GM18951 (cell line): Measurements from ENCODE around the gene GNAS-AS1.
"Not testable (repeated sequence)": the region's sequence is repeated elsewhere in the genome, so short reads cannot be mapped to it uniquely, and the experiment has no call there.

Source experiments
- POLR2A ChIP-seq: IDR thresholded peaks from 4 replicates; pipeline ENCODE4 v1.6.1; 2011; ENCODE audit warnings: mild to moderate bottlenecking; ENCODE audit not compliant: insufficient read length, insufficient read depth; ENCODE audit errors: extremely low read depth
- in situ Hi-C: fragments of 300-500 bp; cut with MboI; formaldehyde crosslinking; loops from one replicate; pipeline ENCODE4 v1.12.0; 2022; ENCODE audit warnings: low sequenced_read_pairs, mixed read lengths, inconsistent platforms; ENCODE audit not compliant: unreplicated experiment

Gene GNAS-AS1

GRCh38 chr20:58828136-58828535, 22.6 kb downstream of the GNAS-AS1 start:
- in situ Hi-C loops: no loop called here
- TF ChIP-seq POLR2A: no peak

- in situ Hi-C loops: no loop called here
- TF ChIP-seq POLR2A: no peak
Measured at GRCh38 chr20:58826271-58826670, 24.4 kb downstream of the GNAS-AS1 start.

GRCh38 chr20:58825450-58825849, 25.3 kb downstream of the GNAS-AS1 start:
- in situ Hi-C loops: no loop called here
- no peak for TF ChIP-seq POLR2A

- TF ChIP-seq POLR2A: no peak
Measured at GRCh38 chr20:58824843-58825242, 25.9 kb downstream of the GNAS-AS1 start.

GRCh38 chr20:58822748-58823730, 27.7 kb downstream of the GNAS-AS1 start:
- in situ Hi-C loops: no loop called here
- no peak for TF ChIP-seq POLR2A

More at GRCh38 chr20:58824843-58825242, 25.9 kb downstream of the GNAS-AS1 start:
- in situ Hi-C loops: no loop called here

GRCh38 chr20:58822149-58822548, 28.6 kb downstream of the GNAS-AS1 start:
- in situ Hi-C loops: no loop called here

GRCh38 chr20:58820515-58820914, 30.2 kb downstream of the GNAS-AS1 start:
- in situ Hi-C loops: not testable (repeated sequence)

More at GRCh38 chr20:58822149-58822548, 28.6 kb downstream of the GNAS-AS1 start:
- no peak for TF ChIP-seq POLR2A

GRCh38 chr20:58819921-58820320, 30.8 kb downstream of the GNAS-AS1 start:
- in situ Hi-C loops: no loop called here
- no peak for TF ChIP-seq POLR2A

GRCh38 chr20:58818586-58819285, 32.0 kb downstream of the GNAS-AS1 start:
- in situ Hi-C loops: no loop called here
- no peak for TF ChIP-seq POLR2A

- no peak for TF ChIP-seq POLR2A
- in situ Hi-C loops: no loop called here
Measured at GRCh38 chr20:58817748-58818147, 33.0 kb downstream of the GNAS-AS1 start.

GRCh38 chr20:58816957-58817651, 33.6 kb downstream of the GNAS-AS1 start:
- TF ChIP-seq POLR2A: no peak

GRCh38 chr20:58816051-58816450, 34.7 kb downstream of the GNAS-AS1 start:
- no peak for TF ChIP-seq POLR2A
- in situ Hi-C loops: no loop called here

More at GRCh38 chr20:58816957-58817651, 33.6 kb downstream of the GNAS-AS1 start:
- in situ Hi-C loops: no loop called here

GRCh38 chr20:58815448-58815847, 35.3 kb downstream of the GNAS-AS1 start:
- no peak for TF ChIP-seq POLR2A
- in situ Hi-C loops: no loop called here
